ENCODE results near the gene RSPH10B.
A peak's percentile ranks its signal among the peaks of the same experiment; 100 is the strongest.
"Not testable (repeated sequence)": the region's sequence is repeated elsewhere in the genome, so short reads cannot be mapped to it uniquely, and the experiment has no call there.

RSPH10B gene

GRCh38 chr7:5926263-5926870, 44.1 kb downstream of the RSPH10B start:
- DNase-seq (ENCODE audit: low read depth) = not testable (repeated sequence)

- DNase-seq (ENCODE audit: low read depth) = not testable (repeated sequence)
Observed at GRCh38 chr7:5924630-5925029, 45.9 kb downstream of the RSPH10B start.

- DNase-seq (ENCODE audit: low read depth) = not testable (repeated sequence)
Observed at GRCh38 chr7:5924180-5924579, 46.3 kb downstream of the RSPH10B start.

- not testable (repeated sequence) for DNase-seq (ENCODE audit: low read depth)
Observed at GRCh38 chr7:5916529-5916928, 54.0 kb downstream of the RSPH10B start.

GRCh38 chr7:5908835-5909234, 61.7 kb downstream of the RSPH10B start:
- DNase-seq (ENCODE audit: low read depth) = not testable (repeated sequence)

- not testable (repeated sequence) for DNase-seq (ENCODE audit: low read depth)
Observed at GRCh38 chr7:5904726-5905125, 65.8 kb downstream of the RSPH10B start.

- DNase-seq (ENCODE audit: low read depth) = not testable (repeated sequence)
Observed at GRCh38 chr7:5903002-5903401, 67.5 kb downstream of the RSPH10B start.

- DNase-seq (ENCODE audit: low read depth) = peak; percentile 19
Observed at GRCh38 chr7:5898480-5899224, 71.8 kb downstream of the RSPH10B start, which contains the start of gene CCZ1. CCZ1 (plus strand) TSS chr7:5898733; CDS start chr7:5898800, 67 bp downstream.

- not testable (repeated sequence) for DNase-seq (ENCODE audit: low read depth)
Observed at GRCh38 chr7:5897369-5897919, 73.0 kb downstream of the RSPH10B start.

- no peak for DNase-seq (ENCODE audit: low read depth)
Observed at GRCh38 chr7:5892498-5892897, 78.0 kb downstream of the RSPH10B start.

GRCh38 chr7:5890244-5890643, 80.2 kb downstream of the RSPH10B start:
- not testable (repeated sequence) for DNase-seq (ENCODE audit: low read depth)

- DNase-seq (ENCODE audit: low read depth) = not testable (repeated sequence)
Observed at GRCh38 chr7:5888021-5888420, 82.5 kb downstream of the RSPH10B start.

GRCh38 chr7:5884431-5884830, 86.1 kb downstream of the RSPH10B start:
- DNase-seq (ENCODE audit: low read depth) = not testable (repeated sequence)

GRCh38 chr7:5880106-5880505, 90.4 kb downstream of the RSPH10B start:
- DNase-seq (ENCODE audit: low read depth) = not testable (repeated sequence)

GRCh38 chr7:5879591-5879990, 90.9 kb downstream of the RSPH10B start:
- not testable (repeated sequence) for DNase-seq (ENCODE audit: low read depth)
